GM12878 (cell line): ENCODE results near the gene ACHE.
"Not testable (repeated sequence)": the region's sequence is repeated elsewhere in the genome, so short reads cannot be mapped to it uniquely, and the experiment has no call there.

Source experiments
- ATF2 ChIP-seq: IDR thresholded peaks from 2 replicates; pipeline ENCODE4 v1.6.1; 2012; ENCODE audit warnings: low read length, inconsistent platforms
- ATF3 ChIP-seq: IDR thresholded peaks from 2 replicates; pipeline ENCODE4 v1.6.1; 2011; ENCODE audit warnings: low read depth, mild to moderate bottlenecking, low read length, moderate library complexity, borderline replicate concordance; ENCODE audit errors: extremely low read depth
- BCLAF1 ChIP-seq: fragments of 450-650 bp; IDR thresholded peaks from 2 replicates; pipeline ENCODE4 v1.6.1; 2017; ENCODE audit warnings: antibody characterized with exemption, mild to moderate bottlenecking, moderate library complexity
- CTCF ChIP-seq, 3 experiments: IDR thresholded peaks in 2 of 3; conservative IDR thresholded peaks in 1 of 3; 2 replicates each; pipeline ENCODE4 v1.5.1; 2011; ENCODE audit warnings: low read depth in 3 of 3, low read length in 3 of 3, mild to moderate bottlenecking in 3 of 3, control low read depth in 2 of 3, moderate library complexity in 2 of 3, inconsistent platforms in 1 of 3, mixed read lengths in 1 of 3; ENCODE audit not compliant: control insufficient read depth in 2 of 3, insufficient read depth in 1 of 3; ENCODE audit errors: extremely low read depth in 1 of 3
- HDAC2 ChIP-seq: fragments of 200-600 bp; sonication (generic); IDR thresholded peaks from 2 replicates; pipeline ENCODE4 v1.6.1; 2017
- PKNOX1 ChIP-seq: fragments of 450-650 bp; IDR thresholded peaks from 2 replicates; pipeline ENCODE4 v1.6.1; 2016; ENCODE audit warnings: mild to moderate bottlenecking
- PML ChIP-seq: IDR thresholded peaks from 2 replicates; pipeline ENCODE4 v1.6.1; 2012; ENCODE audit warnings: low read length, inconsistent platforms
- POLR2A ChIP-seq: IDR thresholded peaks from 2 replicates; pipeline ENCODE4 v1.6.1; 2011; ENCODE audit warnings: low read depth, mild to moderate bottlenecking, low read length
- POLR2AphosphoS5 ChIP-seq: IDR thresholded peaks from 2 replicates; pipeline ENCODE4 v1.6.1; 2011; ENCODE audit warnings: mild to moderate bottlenecking, low read length, inconsistent platforms
- SKIL ChIP-seq: fragments of 450-650 bp; IDR thresholded peaks from 2 replicates; pipeline ENCODE4 v1.6.1; 2017; ENCODE audit warnings: mild to moderate bottlenecking, low read depth, inconsistent platforms; ENCODE audit not compliant: poor library complexity, severe bottlenecking
- USF2 ChIP-seq: IDR thresholded peaks from 2 replicates; pipeline ENCODE4 v1.6.1; 2011; ENCODE audit warnings: low read depth, low read length, improper control_type of control experiment, borderline replicate concordance
- ZBTB33 ChIP-seq: fragments of 450-650 bp; IDR thresholded peaks from 2 replicates; pipeline ENCODE4 v1.6.1; 2017; ENCODE audit warnings: mild to moderate bottlenecking
- ZNF274 ChIP-seq: IDR thresholded peaks from one replicate; pipeline ENCODE4 v1.8.0; 2011; ENCODE audit not compliant: insufficient read length, insufficient read depth

GRCh38 chr7:100854899-100855298 is 40.8 kb downstream of the ACHE start:
- TF ChIP-seq ATF3; USF2; POLR2A; CTCF (IDR thresholded peaks at IDR 0.05 in 2 of 3, conservative IDR thresholded peaks at IDR 0.05 in 1 of 3; ENCODE audit: control insufficient read depth in 2 of 3, extremely low read depth in 1 of 3, insufficient read depth in 1 of 3, low read depth in 3 of 3, low read length in 3 of 3); PML; ATF2; ZNF274; BCLAF1; HDAC2; POLR2AphosphoS5; SKIL; PKNOX1; ZBTB33: not testable (repeated sequence)
